SK-N-SH treated with all-trans-retinoic acid at 6 μM for 48 hours (cell line): ENCODE results near the gene NPC1.

Experiments
- OSR1 ChIP-seq: fragments of 250-450 bp; sonication (Bioruptor Pico); IDR thresholded peaks from 2 replicates; pipeline ENCODE4 v1.8.0; 2022; ENCODE audit warnings: moderate library complexity, mild to moderate bottlenecking, inconsistent platforms
- ZC3H10 ChIP-seq: fragments of 250-450 bp; sonication (Bioruptor Pico); IDR thresholded peaks from 2 replicates; pipeline ENCODE4 v1.5.1; 2021; ENCODE audit warnings: mild to moderate bottlenecking, moderate library complexity
- TF ChIP-seq, protein P1 (sequence below): fragments of 250-450 bp; sonication (Bioruptor Pico); IDR thresholded peaks from 2 replicates; pipeline ENCODE4 v1.8.0; 2021; ENCODE audit warnings: low read depth, mild to moderate bottlenecking, moderate library complexity, borderline replicate concordance
- TF ChIP-seq, protein P2 (sequence below): fragments of 250-450 bp; sonication (Bioruptor Pico); IDR thresholded peaks from 2 replicates; pipeline ENCODE4 v1.8.0; 2020; ENCODE audit warnings: mild to moderate bottlenecking, moderate library complexity, borderline replicate concordance

DNA sequence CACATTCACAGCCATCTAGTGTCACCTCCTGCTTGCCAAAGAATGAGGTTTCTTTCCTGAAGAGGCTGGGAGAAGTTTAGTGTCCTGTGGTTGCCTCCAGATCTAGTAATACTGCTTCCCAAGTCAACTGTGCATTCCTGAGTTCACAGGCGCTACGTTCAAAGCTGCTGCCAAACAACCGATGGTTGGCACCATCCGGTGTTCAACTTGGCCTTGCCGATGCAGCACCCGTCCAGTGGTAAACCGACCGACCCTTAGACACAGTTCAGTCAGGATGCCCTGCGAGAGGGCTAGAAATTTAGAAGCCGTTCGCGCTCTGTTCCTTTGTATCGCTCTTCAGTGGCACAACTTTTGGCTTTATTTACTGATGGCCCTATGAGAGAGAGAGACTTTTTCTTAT, 54.4 kb downstream of the NPC1 start:
- TF ChIP-seq, protein P1, sequence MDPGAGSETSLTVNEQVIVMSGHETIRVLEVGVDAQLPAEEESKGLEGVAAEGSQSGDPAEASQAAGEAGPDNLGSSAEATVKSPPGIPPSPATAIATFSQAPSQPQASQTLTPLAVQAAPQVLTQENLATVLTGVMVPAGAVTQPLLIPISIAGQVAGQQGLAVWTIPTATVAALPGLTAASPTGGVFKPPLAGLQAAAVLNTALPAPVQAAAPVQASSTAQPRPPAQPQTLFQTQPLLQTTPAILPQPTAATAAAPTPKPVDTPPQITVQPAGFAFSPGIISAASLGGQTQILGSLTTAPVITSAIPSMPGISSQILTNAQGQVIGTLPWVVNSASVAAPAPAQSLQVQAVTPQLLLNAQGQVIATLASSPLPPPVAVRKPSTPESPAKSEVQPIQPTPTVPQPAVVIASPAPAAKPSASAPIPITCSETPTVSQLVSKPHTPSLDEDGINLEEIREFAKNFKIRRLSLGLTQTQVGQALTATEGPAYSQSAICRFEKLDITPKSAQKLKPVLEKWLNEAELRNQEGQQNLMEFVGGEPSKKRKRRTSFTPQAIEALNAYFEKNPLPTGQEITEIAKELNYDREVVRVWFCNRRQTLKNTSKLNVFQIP (CRISPR knock-in tag), result no peak
- TF ChIP-seq, protein P2, sequence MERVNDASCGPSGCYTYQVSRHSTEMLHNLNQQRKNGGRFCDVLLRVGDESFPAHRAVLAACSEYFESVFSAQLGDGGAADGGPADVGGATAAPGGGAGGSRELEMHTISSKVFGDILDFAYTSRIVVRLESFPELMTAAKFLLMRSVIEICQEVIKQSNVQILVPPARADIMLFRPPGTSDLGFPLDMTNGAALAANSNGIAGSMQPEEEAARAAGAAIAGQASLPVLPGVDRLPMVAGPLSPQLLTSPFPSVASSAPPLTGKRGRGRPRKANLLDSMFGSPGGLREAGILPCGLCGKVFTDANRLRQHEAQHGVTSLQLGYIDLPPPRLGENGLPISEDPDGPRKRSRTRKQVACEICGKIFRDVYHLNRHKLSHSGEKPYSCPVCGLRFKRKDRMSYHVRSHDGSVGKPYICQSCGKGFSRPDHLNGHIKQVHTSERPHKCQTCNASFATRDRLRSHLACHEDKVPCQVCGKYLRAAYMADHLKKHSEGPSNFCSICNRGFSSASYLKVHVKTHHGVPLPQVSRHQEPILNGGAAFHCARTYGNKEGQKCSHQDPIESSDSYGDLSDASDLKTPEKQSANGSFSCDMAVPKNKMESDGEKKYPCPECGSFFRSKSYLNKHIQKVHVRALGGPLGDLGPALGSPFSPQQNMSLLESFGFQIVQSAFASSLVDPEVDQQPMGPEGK (CRISPR knock-in tag), result no peak
- TF ChIP-seq OSR1 (CRISPR knock-in tag), result no peak
- no peak for TF ChIP-seq ZC3H10 (CRISPR knock-in tag)
